HT1080 (cell line): ENCODE data around the gene ENTPD5. TPM values are rescaled to one million over a fixed set of nuclear protein-coding genes. Genes with fewer than 3 reads are reported as not detected.

ENCODE experiments used
- DNase-seq: peaks from one replicate; pipeline ENCODE4 v3.0.0-alpha.2; 2015; ENCODE audit warnings: low read depth
- polyA plus RNA-seq, 2 experiments: library from polyadenylated mRNA; depleted of rRNA; stranded (reverse); fragments of >200 nt; gene quantifications; 2 replicates each; pipeline ENCODE4 v1.2.3, GENCODE V29; 2015
- total RNA-seq: library from RNA; depleted of rRNA; stranded (reverse); fragments of >200 nt; shearing (Covaris generic); gene quantifications from 2 replicates; pipeline ENCODE4 v1.2.3, GENCODE V29; 2014; rRNA removed

Gene ENTPD5, protein sequence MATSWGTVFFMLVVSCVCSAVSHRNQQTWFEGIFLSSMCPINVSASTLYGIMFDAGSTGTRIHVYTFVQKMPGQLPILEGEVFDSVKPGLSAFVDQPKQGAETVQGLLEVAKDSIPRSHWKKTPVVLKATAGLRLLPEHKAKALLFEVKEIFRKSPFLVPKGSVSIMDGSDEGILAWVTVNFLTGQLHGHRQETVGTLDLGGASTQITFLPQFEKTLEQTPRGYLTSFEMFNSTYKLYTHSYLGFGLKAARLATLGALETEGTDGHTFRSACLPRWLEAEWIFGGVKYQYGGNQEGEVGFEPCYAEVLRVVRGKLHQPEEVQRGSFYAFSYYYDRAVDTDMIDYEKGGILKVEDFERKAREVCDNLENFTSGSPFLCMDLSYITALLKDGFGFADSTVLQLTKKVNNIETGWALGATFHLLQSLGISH
- 4.2 and 7.2 TPM in 2 replicates for total RNA-seq
- polyA plus RNA-seq (2015; cell fraction: cytosol; rRNA removed), result 6.1 and 6.8 TPM in 2 replicates
- polyA plus RNA-seq (2015; cell fraction: nucleus; rRNA removed), result 10.3 and 12.0 TPM in 2 replicates

DNA sequence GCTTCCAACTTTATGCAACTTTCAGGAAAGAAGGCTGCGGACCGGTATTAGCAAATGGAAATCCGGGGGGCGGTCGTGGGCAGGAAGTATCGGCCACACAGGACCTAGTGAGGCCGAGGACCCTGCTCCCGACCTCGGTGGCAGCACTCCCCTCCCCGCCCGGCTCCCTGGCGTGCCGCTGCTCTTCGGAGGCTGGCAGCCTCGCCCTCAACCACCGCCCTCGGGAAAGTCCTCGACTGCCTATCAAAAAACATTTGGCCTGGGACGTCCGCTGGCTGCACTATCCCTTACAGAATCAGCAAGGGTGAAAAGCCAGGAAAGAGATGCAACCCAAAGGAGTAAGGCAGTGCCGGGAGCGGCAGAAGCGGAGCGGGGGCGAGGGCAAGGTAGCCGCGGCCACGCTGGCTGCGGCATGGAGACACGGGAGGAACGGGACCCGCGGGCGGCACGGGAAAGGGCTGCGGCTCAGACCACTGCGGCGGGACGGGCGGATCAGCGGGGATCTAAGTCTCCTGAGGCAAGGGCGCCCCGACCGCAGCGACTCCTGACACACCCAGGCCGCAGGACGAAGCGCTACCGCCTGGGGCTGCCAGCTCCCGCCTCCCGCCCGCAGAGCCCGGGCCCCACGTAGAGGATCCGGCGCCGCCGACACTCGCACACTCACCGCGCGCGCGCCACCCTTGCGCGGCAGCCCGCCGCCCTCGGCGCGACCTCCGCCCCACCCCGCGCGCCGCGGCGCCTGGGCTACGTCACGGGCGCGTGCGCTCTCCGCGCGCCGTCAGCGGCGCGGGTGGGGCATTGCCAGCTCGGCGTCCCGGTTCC, at the start of gene ENTPD5, which contains the start of gene BBOF1:
ENTPD5 (minus strand) TSS at position 703 of the 822 bp plus-strand sequence. CDS start 31,186 bp downstream, outside the sequence.
BBOF1 (plus strand) TSS at position 764 of the 822 bp plus-strand sequence. CDS start 130 bp downstream, outside the sequence.
- DNase-seq, result peak; percentile 76

GRCh38 chr14:74065746-74066575, 46.9 kb upstream of the ENTPD5 start:
- DNase-seq, result no peak

- DNase-seq, result no peak
Observed at GRCh38 chr14:74064883-74065282, 45.8 kb upstream of the ENTPD5 start.

GRCh38 chr14:74064426-74064825, 45.3 kb upstream of the ENTPD5 start:
- no peak for DNase-seq

GRCh38 chr14:74062809-74063150, 43.7 kb upstream of the ENTPD5 start:
- peak; percentile 10 for DNase-seq

DNA sequence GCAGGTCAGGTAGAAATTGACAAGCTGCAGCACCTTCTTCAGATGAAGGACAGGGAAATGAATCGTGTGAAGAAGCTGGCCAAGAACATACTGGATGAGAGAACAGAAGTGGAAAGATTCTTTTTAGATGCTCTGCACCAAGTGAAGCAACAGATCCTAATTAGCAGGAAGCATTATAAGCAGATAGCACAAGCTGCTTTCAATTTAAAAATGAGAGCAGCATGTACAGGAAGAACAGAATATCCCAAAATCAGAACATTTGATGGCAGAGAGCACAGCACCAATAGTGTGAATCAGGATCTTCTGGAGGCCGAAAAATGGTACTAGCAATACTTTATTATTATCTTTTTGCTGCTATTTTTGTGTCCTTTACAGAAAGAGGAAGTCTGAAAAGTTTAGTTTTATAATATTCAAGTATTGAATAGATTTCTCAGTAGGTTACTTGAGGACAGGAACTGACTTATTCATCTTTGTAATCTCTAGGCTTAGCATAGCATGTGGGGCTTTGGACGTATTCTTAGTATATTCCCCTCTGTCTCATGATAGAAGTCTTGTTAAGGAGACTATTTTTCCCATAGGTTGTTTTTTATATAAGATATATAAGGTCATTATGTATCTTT, 30.9 kb upstream of the ENTPD5 start:
- DNase-seq, result no peak

DNA sequence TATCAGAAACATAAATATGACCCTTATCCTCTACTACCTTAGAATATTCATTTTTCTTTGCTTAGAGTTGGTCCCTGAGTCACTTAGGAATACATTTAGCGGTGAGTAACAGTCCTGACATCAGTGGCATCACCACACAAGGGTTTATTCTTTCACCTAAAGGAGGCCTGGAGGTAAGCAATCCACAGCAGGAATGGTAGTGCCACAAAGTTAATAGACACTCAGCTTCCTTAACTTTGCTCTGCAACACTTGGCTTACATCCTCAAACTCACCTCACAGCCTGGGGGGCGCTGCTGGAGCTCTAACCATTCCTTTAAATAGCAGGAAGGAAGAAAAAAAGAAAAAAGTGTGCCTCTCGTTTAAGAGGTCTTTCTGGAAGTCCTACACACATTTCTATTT, 29.2 kb upstream of the ENTPD5 start:
- peak; percentile 63 for DNase-seq

- no peak for DNase-seq
Observed at GRCh38 chr14:74045522-74045921, 26.4 kb upstream of the ENTPD5 start.

DNA sequence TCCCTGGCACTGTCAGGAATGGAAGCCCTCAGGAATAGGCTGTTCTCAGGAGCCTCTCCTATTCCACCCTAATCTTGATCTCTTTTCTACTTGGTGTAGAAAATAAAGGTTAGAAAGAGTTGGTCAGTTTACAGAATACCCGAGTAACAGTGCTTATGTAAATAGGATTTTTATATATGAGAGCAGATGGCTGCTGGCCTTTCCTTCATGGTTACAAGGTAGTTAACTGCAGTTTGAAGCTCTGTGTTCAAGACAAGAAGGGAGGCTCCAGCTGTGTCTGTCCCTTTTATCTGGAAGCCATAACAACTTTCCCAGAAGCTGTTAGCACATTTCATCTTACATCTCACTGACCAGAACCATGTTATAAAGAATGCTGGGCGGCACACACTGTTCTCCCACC, 23.2 kb upstream of the ENTPD5 start:
- no peak for DNase-seq

GRCh38 chr14:74038020-74038859, 19.2 kb upstream of the ENTPD5 start:
- peak; percentile 71 for DNase-seq

DNA sequence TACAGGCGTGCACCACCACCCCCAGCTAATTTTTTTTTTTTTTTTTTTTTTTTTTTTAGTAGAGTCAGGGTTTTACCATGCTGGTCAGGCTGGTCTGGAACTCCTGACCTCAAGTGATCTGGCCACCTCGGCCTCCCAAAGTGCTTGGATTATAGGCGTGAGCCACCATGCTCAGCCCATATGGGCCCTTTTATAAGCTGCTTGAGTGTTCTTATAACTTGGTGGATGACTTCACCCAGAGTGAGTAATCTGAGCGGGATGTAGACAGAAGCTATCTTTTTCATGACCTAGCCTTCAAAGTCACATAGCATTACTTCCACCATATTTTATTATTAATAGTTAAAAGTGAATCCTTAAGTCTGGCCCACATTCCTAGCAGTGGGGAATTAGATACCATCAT, 16.5 kb upstream of the ENTPD5 start:
- peak; percentile 8 for DNase-seq

DNA sequence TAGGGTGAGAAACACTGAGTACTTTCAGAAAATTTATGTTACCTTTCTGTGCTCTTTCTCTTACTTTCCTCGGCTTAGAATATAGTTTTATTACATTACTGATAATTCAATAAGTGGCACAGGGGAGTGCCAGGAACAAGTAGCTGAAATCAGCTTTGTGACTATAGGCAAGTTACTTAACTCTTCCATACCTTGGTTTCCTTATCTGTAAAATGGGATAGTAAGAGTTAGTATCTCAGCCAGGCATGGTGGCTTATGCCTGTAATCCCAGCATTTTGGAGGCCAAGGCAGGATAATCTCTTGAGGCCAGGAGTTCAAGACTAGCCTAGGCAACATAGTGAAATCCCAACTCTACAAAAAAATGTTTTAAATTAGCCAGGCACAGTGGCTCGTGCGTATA, 15.5 kb upstream of the ENTPD5 start:
- no peak for DNase-seq

DNA sequence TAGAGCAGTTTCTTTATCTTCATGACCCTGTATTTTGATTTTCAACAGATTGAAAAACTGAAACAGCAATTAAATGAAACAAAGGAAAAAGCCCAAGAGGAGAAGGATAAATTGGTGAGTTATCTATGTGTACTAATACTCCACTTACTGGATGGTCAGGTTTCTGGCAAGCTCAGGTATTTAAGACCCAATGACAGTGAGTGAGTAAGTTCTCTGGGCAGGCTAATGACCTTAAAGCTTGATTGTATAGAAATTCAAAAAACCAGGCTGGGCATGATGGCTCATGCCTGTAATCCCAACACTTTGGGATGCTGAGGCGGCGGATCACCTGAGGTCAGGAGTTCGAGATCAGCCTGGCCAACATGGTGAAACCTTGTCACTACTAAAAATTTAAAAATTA, 10.0 kb upstream of the ENTPD5 start:
- no peak for DNase-seq

GRCh38 chr14:74022346-74022745, 3.3 kb upstream of the ENTPD5 start:
- no peak for DNase-seq

- DNase-seq, result no peak
Observed at GRCh38 chr14:74019408-74020137, 485 bp upstream of the ENTPD5 start.

GRCh38 chr14:74018174-74018585, 908 bp downstream of the ENTPD5 start:
- DNase-seq, result no peak

DNA sequence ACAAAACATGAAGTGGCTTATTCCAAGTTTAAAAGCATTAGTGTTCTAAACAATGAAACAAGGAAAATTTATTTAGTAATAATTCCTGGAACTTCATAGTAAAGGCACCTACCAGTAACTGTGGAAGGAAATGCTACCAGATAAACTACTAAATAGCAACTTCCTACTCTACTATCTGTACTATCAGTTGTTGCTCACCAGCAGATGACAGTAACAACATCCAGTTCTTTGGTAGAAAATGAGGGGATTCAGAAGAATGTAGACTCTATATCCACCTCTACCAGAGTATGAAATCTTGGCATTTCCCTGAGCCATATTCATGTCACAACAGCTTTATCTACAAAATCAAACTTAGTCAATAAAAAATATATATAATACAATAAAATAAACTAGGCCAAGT, 3.1 kb downstream of the ENTPD5 start:
- DNase-seq, result no peak

GRCh38 chr14:74015176-74015575, 3.9 kb downstream of the ENTPD5 start:
- DNase-seq, result no peak

DNA sequence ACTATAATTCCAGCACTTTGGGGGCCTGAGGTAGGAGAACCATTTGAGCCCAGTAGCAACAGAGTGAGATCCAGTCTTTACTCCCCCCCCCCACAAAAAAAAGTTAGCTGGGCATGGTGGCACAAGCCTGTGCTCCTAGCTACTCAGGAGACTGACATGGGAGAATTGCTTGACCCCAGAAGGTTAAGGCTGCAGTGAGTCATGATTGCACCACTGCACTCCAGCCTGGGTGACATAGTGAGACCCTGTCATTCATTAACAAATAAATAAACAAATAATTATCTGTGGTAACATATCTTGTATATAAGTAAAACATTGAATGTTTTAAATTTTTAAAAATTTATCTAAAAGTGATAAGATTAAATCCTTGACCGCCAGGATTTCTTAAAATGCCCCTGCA, 4.8 kb downstream of the ENTPD5 start:
- DNase-seq, result no peak
